Embryonic facial prominence (tissue), 1 donor: ENCODE measurements around the gene TMCC1.
"Not testable (repeated sequence)": the region's sequence is repeated elsewhere in the genome, so short reads cannot be mapped to it uniquely, and the experiment has no call there.

Source experiments
- DNase-seq: peaks from one replicate; pipeline ENCODE4 v3.0.0-alpha.2; 2016; ENCODE audit errors: extremely low spot score

Gene TMCC1

GRCh38 chr3:129727707-129728106 lies 165.8 kb downstream of the TMCC1 start:
- DNase-seq: no peak

GRCh38 chr3:129723558-129724324 lies 169.8 kb downstream of the TMCC1 start:
- no peak for DNase-seq

- no peak for DNase-seq
Measured at GRCh38 chr3:129722527-129722926, 171.0 kb downstream of the TMCC1 start.

GRCh38 chr3:129718201-129718600 lies 175.3 kb downstream of the TMCC1 start:
- DNase-seq: no peak

- no peak for DNase-seq
Measured at GRCh38 chr3:129715854-129716253, 177.7 kb downstream of the TMCC1 start.

- no peak for DNase-seq
Measured at GRCh38 chr3:129708328-129708861, 185.1 kb downstream of the TMCC1 start.

- no peak for DNase-seq
Measured at GRCh38 chr3:129705274-129705673, 188.2 kb downstream of the TMCC1 start.

- no peak for DNase-seq
Measured at GRCh38 chr3:129703913-129704312, 189.6 kb downstream of the TMCC1 start.

GRCh38 chr3:129702934-129703712 lies 190.4 kb downstream of the TMCC1 start:
- DNase-seq: no peak

GRCh38 chr3:129701161-129701560 lies 192.3 kb downstream of the TMCC1 start:
- DNase-seq: no peak

GRCh38 chr3:129699612-129700011 lies 193.9 kb downstream of the TMCC1 start:
- DNase-seq: no peak

GRCh38 chr3:129699199-129699598 lies 194.3 kb downstream of the TMCC1 start:
- DNase-seq: no peak

- no peak for DNase-seq
Measured at GRCh38 chr3:129697229-129697969, 196.1 kb downstream of the TMCC1 start.

GRCh38 chr3:129696430-129696829 lies 197.1 kb downstream of the TMCC1 start:
- not testable (repeated sequence) for DNase-seq

- DNase-seq: no peak
Measured at GRCh38 chr3:129695230-129695629, 198.3 kb downstream of the TMCC1 start.

GRCh38 chr3:129694228-129694627 lies 199.3 kb downstream of the TMCC1 start:
- no peak for DNase-seq

GRCh38 chr3:129692743-129693142 lies 200.8 kb downstream of the TMCC1 start:
- no peak for DNase-seq

GRCh38 chr3:129690963-129691362 lies 202.5 kb downstream of the TMCC1 start:
- DNase-seq: no peak

- DNase-seq: peak; percentile 42
Measured at GRCh38 chr3:129690406-129690805, 203.1 kb downstream of the TMCC1 start.

GRCh38 chr3:129689036-129689435 lies 204.5 kb downstream of the TMCC1 start:
- no peak for DNase-seq

GRCh38 chr3:129688271-129688895 lies 205.1 kb downstream of the TMCC1 start:
- peak; percentile 54 for DNase-seq
